ENCODE results near the gene WDR38. TPM values are rescaled to one million over a fixed set of nuclear protein-coding genes. Genes with fewer than 3 reads are reported as not detected.
A peak's percentile ranks its signal among the peaks of the same experiment; 100 is the strongest.

WDR38 gene
- total RNA-seq, 1 experiment from 2014 or later, result not detected

- H3K9me3 ChIP-seq (ENCODE audit: low read length), result no peaks in the 10 kb centered on the region
- peaks cover 2% of the 10 kb centered on the region; the same call in 1 of the 2 replicates for H4K20me1 ChIP-seq (ENCODE audit: insufficient read depth, low read depth, low read length)
- no peaks in the 10 kb centered on the region for H3K79me2 ChIP-seq (ENCODE audit: low read length)
- H3K4me1 ChIP-seq (ENCODE audit: low read length), result peaks cover 9% of the 10 kb centered on the region
- H3K4me2 ChIP-seq (ENCODE audit: low read depth, low read length, poor library complexity, severe bottlenecking), result peak overlapping the region; percentile 65
- DNase-seq, result no peak
- H3K4me3 ChIP-seq (ENCODE audit: low read length), result peak overlapping the region; percentile 61; the same call in 1 of the 2 replicates
- H2AFZ ChIP-seq (ENCODE audit: low read length), result no peak overlapping the region
- peak overlapping the region; percentile 59 for H3K9ac ChIP-seq (ENCODE audit: low read length)
- H3K9me2 ChIP-seq (replicated peaks; ENCODE audit: insufficient read depth, low read length), result no peaks in the 10 kb centered on the region
- no peaks in the 10 kb centered on the region for H3K36me3 ChIP-seq (ENCODE audit: insufficient read depth, low read length)
- no peak overlapping the region for H3K27ac ChIP-seq (ENCODE audit: low read length)
- no peaks in the 10 kb centered on the region for H3K27me3 ChIP-seq (ENCODE audit: low read length)
Observed at GRCh38 chr9:124852121-124852828, 985 bp upstream of the WDR38 start.

GRCh38 chr9:124853605-124854143 lies 414 bp downstream of the WDR38 start:
- peaks cover 9% of the 10 kb centered on the region for H3K4me1 ChIP-seq (ENCODE audit: low read length)
- H3K9me3 ChIP-seq (ENCODE audit: low read length), result no peaks in the 10 kb centered on the region
- H4K20me1 ChIP-seq (ENCODE audit: insufficient read depth, low read depth, low read length), result peaks cover 16% of the 10 kb centered on the region; the same call in 1 of the 2 replicates
- peak; percentile 43 for DNase-seq
- no peaks in the 10 kb centered on the region for H3K27me3 ChIP-seq (ENCODE audit: low read length)
- no peaks in the 10 kb centered on the region for H3K9me2 ChIP-seq (replicated peaks; ENCODE audit: insufficient read depth, low read length)
- H3K79me2 ChIP-seq (ENCODE audit: low read length), result no peaks in the 10 kb centered on the region; the same call in 1 of the 2 replicates
- peaks cover 7% of the 10 kb centered on the region; the same call in 1 of the 2 replicates for H3K36me3 ChIP-seq (ENCODE audit: insufficient read depth, low read length)
- H3K27ac ChIP-seq (ENCODE audit: low read length), result no peak overlapping the region
- peak overlapping the region; percentile 61; the same call in 1 of the 2 replicates for H3K4me3 ChIP-seq (ENCODE audit: low read length)
- no peak overlapping the region for H2AFZ ChIP-seq (ENCODE audit: low read length)
- H3K4me2 ChIP-seq (ENCODE audit: low read depth, low read length, poor library complexity, severe bottlenecking), result peak overlapping the region; percentile 65
- H3K9ac ChIP-seq (ENCODE audit: low read length), result no peak overlapping the region

GRCh38 chr9:124854161-124854560 lies 901 bp downstream of the WDR38 start:
- H2AFZ ChIP-seq (ENCODE audit: low read length), result no peak overlapping the region
- no peaks in the 10 kb centered on the region for H3K27me3 ChIP-seq (ENCODE audit: low read length)
- H4K20me1 ChIP-seq (ENCODE audit: insufficient read depth, low read depth, low read length), result peaks cover 21% of the 10 kb centered on the region
- H3K4me1 ChIP-seq (ENCODE audit: low read length), result peaks cover 11% of the 10 kb centered on the region
- H3K9me3 ChIP-seq (ENCODE audit: low read length), result no peaks in the 10 kb centered on the region
- H3K9ac ChIP-seq (ENCODE audit: low read length), result no peak overlapping the region
- no peaks in the 10 kb centered on the region for H3K9me2 ChIP-seq (replicated peaks; ENCODE audit: insufficient read depth, low read length)
- no peak overlapping the region for H3K4me3 ChIP-seq (ENCODE audit: low read length)
- H3K79me2 ChIP-seq (ENCODE audit: low read length), result peaks cover 4% of the 10 kb centered on the region; the same call in 1 of the 2 replicates
- no peak overlapping the region for H3K27ac ChIP-seq (ENCODE audit: low read length)
- peaks cover 11% of the 10 kb centered on the region for H3K36me3 ChIP-seq (ENCODE audit: insufficient read depth, low read length)
- DNase-seq, result peak; percentile 39
- no peak overlapping the region for H3K4me2 ChIP-seq (ENCODE audit: low read depth, low read length, poor library complexity, severe bottlenecking)

- H3K27ac ChIP-seq (ENCODE audit: low read length), result no peak overlapping the region
- peaks cover 9% of the 10 kb centered on the region for H3K79me2 ChIP-seq (ENCODE audit: low read length)
- peaks cover 28% of the 10 kb centered on the region for H4K20me1 ChIP-seq (ENCODE audit: insufficient read depth, low read depth, low read length)
- peaks cover 18% of the 10 kb centered on the region for H3K36me3 ChIP-seq (ENCODE audit: insufficient read depth, low read length)
- H3K4me3 ChIP-seq (ENCODE audit: low read length), result no peak overlapping the region
- H3K4me2 ChIP-seq (ENCODE audit: low read depth, low read length, poor library complexity, severe bottlenecking), result no peak overlapping the region
- peaks cover 17% of the 10 kb centered on the region for H3K4me1 ChIP-seq (ENCODE audit: low read length)
- H3K9me2 ChIP-seq (replicated peaks; ENCODE audit: insufficient read depth, low read length), result no peaks in the 10 kb centered on the region
- DNase-seq, result peak; percentile 60
- H3K9me3 ChIP-seq (ENCODE audit: low read length), result no peaks in the 10 kb centered on the region
- no peak overlapping the region for H2AFZ ChIP-seq (ENCODE audit: low read length)
- no peak overlapping the region for H3K9ac ChIP-seq (ENCODE audit: low read length)
- no peaks in the 10 kb centered on the region for H3K27me3 ChIP-seq (ENCODE audit: low read length)
Observed at GRCh38 chr9:124854822-124855221, 1.6 kb downstream of the WDR38 start.

GRCh38 chr9:124855566-124855943 lies 2.3 kb downstream of the WDR38 start:
- H3K4me1 ChIP-seq (ENCODE audit: low read length), result peaks cover 25% of the 10 kb centered on the region
- H4K20me1 ChIP-seq (ENCODE audit: insufficient read depth, low read depth, low read length), result peaks cover 35% of the 10 kb centered on the region
- no peak overlapping the region for H2AFZ ChIP-seq (ENCODE audit: low read length)
- H3K9me2 ChIP-seq (replicated peaks; ENCODE audit: insufficient read depth, low read length), result no peaks in the 10 kb centered on the region
- no peak overlapping the region for H3K4me2 ChIP-seq (ENCODE audit: low read depth, low read length, poor library complexity, severe bottlenecking)
- H3K79me2 ChIP-seq (ENCODE audit: low read length), result peaks cover 17% of the 10 kb centered on the region
- H3K27me3 ChIP-seq (ENCODE audit: low read length), result no peaks in the 10 kb centered on the region
- H3K9ac ChIP-seq (ENCODE audit: low read length), result no peak overlapping the region
- no peak overlapping the region for H3K27ac ChIP-seq (ENCODE audit: low read length)
- H3K36me3 ChIP-seq (ENCODE audit: insufficient read depth, low read length), result peaks cover 25% of the 10 kb centered on the region
- H3K9me3 ChIP-seq (ENCODE audit: low read length), result no peaks in the 10 kb centered on the region
- H3K4me3 ChIP-seq (ENCODE audit: low read length), result no peak overlapping the region
- no peak for DNase-seq

GRCh38 chr9:124855944-124856765 lies 2.9 kb downstream of the WDR38 start:
- Histone ChIP-seq H3K36me3 (ENCODE audit: insufficient read depth, low read length) (peaks cover 31% of the 10 kb centered on the region), H2AFZ (ENCODE audit: low read length) (no peak overlapping the region), H4K20me1 (ENCODE audit: insufficient read depth, low read depth, low read length) (peaks cover 41% of the 10 kb centered on the region), H3K4me3 (ENCODE audit: low read length) (no peak overlapping the region), H3K79me2 (ENCODE audit: low read length) (peaks cover 23% of the 10 kb centered on the region), H3K4me2 (ENCODE audit: low read depth, low read length, poor library complexity, severe bottlenecking) (no peak overlapping the region), H3K27ac (ENCODE audit: low read length) (no peak overlapping the region), H3K9me2 (replicated peaks; ENCODE audit: insufficient read depth, low read length) (no peaks in the 10 kb centered on the region), H3K9me3 (ENCODE audit: low read length) (no peaks in the 10 kb centered on the region), H3K9ac (ENCODE audit: low read length) (no peak overlapping the region), H3K4me1 (ENCODE audit: low read length) (peaks cover 29% of the 10 kb centered on the region), H3K27me3 (ENCODE audit: low read length) (no peaks in the 10 kb centered on the region)
- DNase-seq, result peak; percentile 84

- no peak overlapping the region for H3K27ac ChIP-seq (ENCODE audit: low read length)
- no peak overlapping the region for H3K9ac ChIP-seq (ENCODE audit: low read length)
- DNase-seq, result no peak
- H3K4me2 ChIP-seq (ENCODE audit: low read depth, low read length, poor library complexity, severe bottlenecking), result no peak overlapping the region
- peaks cover 35% of the 10 kb centered on the region for H3K36me3 ChIP-seq (ENCODE audit: insufficient read depth, low read length)
- H3K9me3 ChIP-seq (ENCODE audit: low read length), result no peaks in the 10 kb centered on the region
- H3K4me1 ChIP-seq (ENCODE audit: low read length), result peaks cover 31% of the 10 kb centered on the region
- no peaks in the 10 kb centered on the region for H3K9me2 ChIP-seq (replicated peaks; ENCODE audit: insufficient read depth, low read length)
- peaks cover 46% of the 10 kb centered on the region for H4K20me1 ChIP-seq (ENCODE audit: insufficient read depth, low read depth, low read length)
- no peak overlapping the region for H3K4me3 ChIP-seq (ENCODE audit: low read length)
- H2AFZ ChIP-seq (ENCODE audit: low read length), result no peak overlapping the region
- no peaks in the 10 kb centered on the region for H3K27me3 ChIP-seq (ENCODE audit: low read length)
- H3K79me2 ChIP-seq (ENCODE audit: low read length), result peaks cover 28% of the 10 kb centered on the region
Observed at GRCh38 chr9:124857533-124858162, 4.4 kb downstream of the WDR38 start.
